CD14-positive monocyte (primary cell): ENCODE measurements around the gene BAZ1B. TPM values are rescaled to one million over a fixed set of nuclear protein-coding genes. Genes with fewer than 3 reads are reported as not detected.
A peak's percentile ranks its signal among the peaks of the same experiment; 100 is the strongest.

Experiments used
- DNase-seq, 3 donors: peaks; one replicate each; pipeline ENCODE4 v3.0.0-alpha.2; 2011 to 2022
- H2AFZ ChIP-seq: 2 replicates; pipeline ENCODE4 v1.6.0; 2012; ENCODE audit warnings: mild to moderate bottlenecking, low read depth, low read length, inconsistent platforms; ENCODE audit not compliant: insufficient read depth, poor library complexity, severe bottlenecking
- H3K27ac ChIP-seq, 2 donors: 1 replicate in 1 of 2; 2 replicates in 1 of 2; pipeline ENCODE4 v1.5.1; 2012 to 2013; ENCODE audit warnings: low read length in 2 of 2, control low read depth in 1 of 2, inconsistent platforms in 1 of 2, low read depth in 1 of 2, mild to moderate bottlenecking in 1 of 2
- H3K27me3 ChIP-seq, 2 donors: one replicate each; pipeline versions ENCODE4 v1.6.0 to v1.6.1; 2011 to 2013; ENCODE audit warnings: low read length in 2 of 2; ENCODE audit not compliant: control insufficient read depth in 2 of 2, insufficient read depth in 2 of 2
- H3K36me3 ChIP-seq, 2 donors: replicated peaks in 1 of 2; 1 replicate in 1 of 2; 2 replicates in 1 of 2; pipeline versions ENCODE4 v1.5.1 to v1.6.1; 2012 to 2013; ENCODE audit warnings: low read length in 2 of 2, control low read depth in 1 of 2, inconsistent platforms in 1 of 2, mild to moderate bottlenecking in 1 of 2; ENCODE audit not compliant: insufficient read depth in 2 of 2, control insufficient read depth in 1 of 2
- H3K4me1 ChIP-seq, 2 donors: 1 replicate in 1 of 2; 2 replicates in 1 of 2; pipeline versions ENCODE4 v1.5.1 to v1.6.1; 2012 to 2013; ENCODE audit warnings: low read length in 2 of 2, control low read depth in 1 of 2, inconsistent platforms in 1 of 2, mild to moderate bottlenecking in 1 of 2, moderate library complexity in 1 of 2; ENCODE audit not compliant: insufficient read depth in 2 of 2, control insufficient read depth in 1 of 2
- H3K4me2 ChIP-seq: replicated peaks from 2 replicates; pipeline ENCODE3; 2012; ENCODE audit warnings: low read length, moderate library complexity, mild to moderate bottlenecking; ENCODE audit not compliant: poor library complexity, severe bottlenecking; ENCODE audit errors: extremely low read depth
- H3K4me3 ChIP-seq, 3 experiments: fragments of 200-600 bp in 1 of 3; sonication (generic) in 1 of 3; replicated peaks in 1 of 3; 1 replicate in 2 of 3; 2 replicates in 1 of 3; pipeline ENCODE4 v1.5.1; 2011 to 2013; ENCODE audit warnings: low read length in 3 of 3, mild to moderate bottlenecking in 3 of 3, control low read depth in 2 of 3, low read depth in 2 of 3, inconsistent platforms in 1 of 3, moderate library complexity in 1 of 3
- H3K79me2 ChIP-seq: 2 replicates; pipeline ENCODE4 v1.6.0; 2012; ENCODE audit warnings: mild to moderate bottlenecking, control low read depth, inconsistent platforms, low read length, moderate library complexity; ENCODE audit not compliant: insufficient read depth
- H3K9ac ChIP-seq: 2 replicates; pipeline ENCODE4 v1.6.0; 2017; ENCODE audit warnings: low read length, mild to moderate bottlenecking; ENCODE audit not compliant: insufficient read depth, poor library complexity, severe bottlenecking
- H3K9me3 ChIP-seq, 2 donors: replicated peaks in 1 of 2; 1 replicate in 1 of 2; 2 replicates in 1 of 2; pipeline versions ENCODE4 v1.5.1 to v1.6.1; 2012 to 2013; ENCODE audit warnings: low read length in 2 of 2, control low read depth in 1 of 2; ENCODE audit not compliant: control insufficient read depth in 1 of 2, insufficient read depth in 1 of 2
- H4K20me1 ChIP-seq: 2 replicates; pipeline ENCODE4 v1.6.0; 2012; ENCODE audit warnings: mild to moderate bottlenecking, low read length, control low read depth, moderate library complexity; ENCODE audit not compliant: insufficient read depth
- H3K27ac Mint-ChIP-seq, 7 donors: one replicate each; pipeline ENCODE4 v1.8.0; 2020; ENCODE audit warnings: mild to moderate bottlenecking in 7 of 7, mixed read lengths in 7 of 7, moderate library complexity in 6 of 7, inconsistent platforms in 2 of 7
- H3K27me3 Mint-ChIP-seq, 3 donors: one replicate each; pipeline ENCODE4 v1.8.0; 2021 to 2022; ENCODE audit warnings: low read depth in 3 of 3, mild to moderate bottlenecking in 3 of 3, mixed read lengths in 3 of 3, moderate library complexity in 3 of 3, inconsistent platforms in 1 of 3
- H3K36me3 Mint-ChIP-seq, 2 donors: one replicate each; pipeline ENCODE4 v1.8.0; 2020; ENCODE audit warnings: mixed read lengths in 2 of 2, inconsistent platforms in 1 of 2, mild to moderate bottlenecking in 1 of 2
- H3K4me1 Mint-ChIP-seq: one replicate; pipeline ENCODE4 v1.8.0; 2020; ENCODE audit warnings: mild to moderate bottlenecking, mixed read lengths
- H3K4me3 Mint-ChIP-seq, 2 donors: one replicate each; pipeline ENCODE4 v1.8.0; 2020; ENCODE audit warnings: mild to moderate bottlenecking in 2 of 2, mixed read lengths in 2 of 2, moderate library complexity in 1 of 2
- H3K9me3 Mint-ChIP-seq, 7 donors: one replicate each; pipeline ENCODE4 v1.8.0; 2020 to 2022; ENCODE audit warnings: mixed read lengths in 7 of 7, mild to moderate bottlenecking in 6 of 7, moderate library complexity in 6 of 7, inconsistent platforms in 2 of 7
- WGBS: methylation state at CpG from one replicate; pipeline ENCODE4 v1.1.5; 2013; ENCODE audit warnings: missing lambda C conversion rate; ENCODE audit not compliant: insufficient coverage; 5-methylcytosine and 5-hydroxymethylcytosine counted together
- intact Hi-C, 2 donors: fragments of 100-400 bp; cut with micrococcal nuclease; formaldehyde crosslinking; loops; one replicate each; pipeline versions ENCODE4 v1.15.0 to v1.15.1; 2023
- polyA plus RNA-seq, 3 donors: library from polyadenylated mRNA; depleted of rRNA in 1 of 3; unstranded in 2 of 3; stranded (reverse) in 1 of 3; fragments of 300-500 nt in 2 of 3; fragments of >200 nt in 1 of 3; fragmentation: Illumina TruSeq in 2 of 3; gene quantifications; 1 replicate in 2 of 3; 2 replicates in 1 of 3; pipeline ENCODE4 v1.2.3, GENCODE V29; 2012 to 2021
- TF ChIP-seq, protein P1 (sequence below): fragments of 200-600 bp; IDR thresholded peaks from one replicate; pipeline ENCODE4 v1.8.0; 2022; ENCODE audit warnings: antibody characterized with exemption, mild to moderate bottlenecking

BAZ1B gene
- polyA plus RNA-seq, 3 donors = 2.5 to 12.1 (median 5.0) TPM

GRCh38 chr7:73521636-73522104 lies 423 bp downstream of the BAZ1B start:
- peak overlapping the region; percentile 98 for H3K4me2 ChIP-seq
- peaks cover 63% of the 10 kb centered on the region for H3K79me2 ChIP-seq
- H3K27ac Mint-ChIP-seq = peak overlapping the region in 3 of 7 donors; percentile 30 to 97 (median 71)
- no peaks in the 10 kb centered on the region for H3K9me3 ChIP-seq
- peak overlapping the region; percentile 54 to 91 (median 64) for H3K4me3 ChIP-seq
- peak overlapping the region in 1 of 2 donors; percentile 90 for H3K27ac ChIP-seq
- H3K27me3 ChIP-seq = no peaks in the 10 kb centered on the region
- peak overlapping the region; percentile 76 for H3K9ac ChIP-seq
- peaks cover 46% of the 10 kb centered on the region for H4K20me1 ChIP-seq
- H3K36me3 Mint-ChIP-seq = peaks cover 6 to 17% of the 10 kb centered on the region in 2 donors
- H3K9me3 Mint-ChIP-seq = no peaks in the 10 kb centered on the region
- no peaks in the 10 kb centered on the region for H3K27me3 Mint-ChIP-seq
- peak overlapping the region; percentile 89 for H2AFZ ChIP-seq
- peaks cover 3 to 19% of the 10 kb centered on the region in 2 donors for H3K36me3 ChIP-seq
- TF ChIP-seq, protein P1, sequence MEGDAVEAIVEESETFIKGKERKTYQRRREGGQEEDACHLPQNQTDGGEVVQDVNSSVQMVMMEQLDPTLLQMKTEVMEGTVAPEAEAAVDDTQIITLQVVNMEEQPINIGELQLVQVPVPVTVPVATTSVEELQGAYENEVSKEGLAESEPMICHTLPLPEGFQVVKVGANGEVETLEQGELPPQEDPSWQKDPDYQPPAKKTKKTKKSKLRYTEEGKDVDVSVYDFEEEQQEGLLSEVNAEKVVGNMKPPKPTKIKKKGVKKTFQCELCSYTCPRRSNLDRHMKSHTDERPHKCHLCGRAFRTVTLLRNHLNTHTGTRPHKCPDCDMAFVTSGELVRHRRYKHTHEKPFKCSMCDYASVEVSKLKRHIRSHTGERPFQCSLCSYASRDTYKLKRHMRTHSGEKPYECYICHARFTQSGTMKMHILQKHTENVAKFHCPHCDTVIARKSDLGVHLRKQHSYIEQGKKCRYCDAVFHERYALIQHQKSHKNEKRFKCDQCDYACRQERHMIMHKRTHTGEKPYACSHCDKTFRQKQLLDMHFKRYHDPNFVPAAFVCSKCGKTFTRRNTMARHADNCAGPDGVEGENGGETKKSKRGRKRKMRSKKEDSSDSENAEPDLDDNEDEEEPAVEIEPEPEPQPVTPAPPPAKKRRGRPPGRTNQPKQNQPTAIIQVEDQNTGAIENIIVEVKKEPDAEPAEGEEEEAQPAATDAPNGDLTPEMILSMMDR = no peak
- peak overlapping the region; percentile 93 to 97 for H3K4me3 Mint-ChIP-seq
- DNase-seq = no peak
- under 1% methylated on average over 58 of the region's 62 CpGs for WGBS
- peaks cover 33 to 48% of the 10 kb centered on the region in 2 donors for H3K4me1 ChIP-seq
- H3K4me1 Mint-ChIP-seq = peaks cover 42% of the 10 kb centered on the region
- intact Hi-C loops = loop anchor here (2.0 to 10.0 kb wide), 4 partner anchors 36 to 211 kb away; partner anchors contain the start of genes BCL7B (in 1 of the 2), TBL2 (in 1 of the 2) and VPS37D (in 1 of the 2)

DNA sequence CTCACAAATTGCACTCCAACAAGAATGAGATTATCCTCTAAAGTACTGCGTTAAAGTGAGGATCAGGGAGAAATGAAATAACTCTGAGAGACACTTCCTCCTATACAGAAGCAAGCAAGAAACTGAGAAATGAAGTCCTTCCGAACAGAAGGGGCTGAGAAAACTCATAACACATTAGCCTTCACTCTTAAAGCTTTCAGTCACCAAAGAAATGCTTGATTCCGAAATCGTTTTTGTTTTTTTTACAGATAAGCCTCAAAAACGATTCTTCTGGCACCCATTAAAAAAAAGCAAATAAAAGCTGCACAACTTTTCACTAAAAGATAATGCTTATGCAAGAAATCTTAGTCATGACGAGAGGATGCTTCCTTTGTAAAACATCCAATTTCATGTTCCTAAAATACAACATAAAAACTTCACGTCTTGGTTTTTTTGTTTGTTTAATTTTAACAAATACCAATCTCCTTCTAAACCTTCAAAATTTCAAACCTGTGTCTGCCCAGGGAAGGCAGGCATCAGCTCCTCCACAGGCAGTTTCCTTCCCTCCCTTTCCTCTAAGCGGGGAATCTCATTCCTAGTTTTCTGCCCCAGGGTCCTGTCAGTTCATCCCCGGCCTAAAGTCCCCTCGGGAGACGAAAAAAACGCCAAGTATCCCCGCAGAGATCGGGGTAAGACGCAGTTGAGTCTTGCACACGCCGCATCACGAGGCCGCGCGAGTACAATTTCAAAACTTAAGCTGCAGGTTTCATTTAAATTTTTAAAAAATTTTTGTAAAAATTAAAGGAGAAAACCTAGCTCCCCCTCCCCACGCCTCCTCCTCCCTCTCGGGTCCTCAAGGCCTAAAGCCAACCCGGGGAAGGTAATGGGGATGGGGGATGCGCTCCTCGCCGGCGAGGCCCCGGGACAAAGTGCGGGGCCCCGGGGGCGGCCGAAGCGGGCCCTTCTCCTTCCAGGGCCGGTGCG lies 1.1 kb downstream of the BAZ1B start:
- intact Hi-C loops = loop anchor here (5.0 to 10.0 kb wide), 3 partner anchors 36 to 211 kb away; partner anchors contain the start of genes BCL7B (in 1 of the 2) and VPS37D (in 1 of the 2)

More for the DNA sequence above, 1.1 kb downstream of the BAZ1B start:
- H3K9me3 Mint-ChIP-seq = no peaks in the 10 kb centered on the region
- Histone ChIP-seq H3K9me3 (no peaks in the 10 kb centered on the region), H3K4me1 (peaks cover 32 to 48% of the 10 kb centered on the region in 2 donors), H3K9ac (peak overlapping the region; percentile 76), H3K36me3 (peaks cover 10 to 26% of the 10 kb centered on the region in 2 donors), H3K4me2 (peak overlapping the region; percentile 98), H3K27me3 (no peaks in the 10 kb centered on the region), H3K4me3 (peak overlapping the region; percentile 54 to 91 (median 64)), H2AFZ (peak overlapping the region; percentile 89), H3K79me2 (peaks cover 70% of the 10 kb centered on the region), H4K20me1 (peaks cover 53% of the 10 kb centered on the region), H3K27ac (peak overlapping the region; percentile 64 to 90)
- no peaks in the 10 kb centered on the region for H3K27me3 Mint-ChIP-seq
- peak overlapping the region; percentile 77 to 93 (median 89) for H3K27ac Mint-ChIP-seq
- no peak for DNase-seq
- peak overlapping the region; percentile 87 to 89 for H3K4me3 Mint-ChIP-seq
- TF ChIP-seq, protein P1 = no peak
- H3K4me1 Mint-ChIP-seq = peaks cover 42% of the 10 kb centered on the region
- peaks cover 6 to 24% of the 10 kb centered on the region in 2 donors for H3K36me3 Mint-ChIP-seq
- WGBS = under 1% methylated on average over 26 of the region's 36 CpGs
